HUES6 (cell line): ENCODE measurements around the gene TBC1D22A.

Experiments used
- H3K27ac ChIP-seq: 2 replicates; pipeline ENCODE4 v1.7.0; 2013; ENCODE audit warnings: low read depth, mild to moderate bottlenecking, low read length, inconsistent platforms
- H3K27me3 ChIP-seq: 2 replicates; pipeline ENCODE4 v1.6.1; 2013; ENCODE audit warnings: low read length; ENCODE audit not compliant: control insufficient read depth, insufficient read depth
- H3K36me3 ChIP-seq: 2 replicates; pipeline ENCODE4 v1.6.1; 2013; ENCODE audit warnings: low read length; ENCODE audit not compliant: control insufficient read depth, insufficient read depth
- H3K4me1 ChIP-seq: 2 replicates; pipeline ENCODE4 v1.6.1; 2013; ENCODE audit warnings: low read length; ENCODE audit not compliant: control insufficient read depth, insufficient read depth
- H3K4me3 ChIP-seq: 2 replicates; pipeline ENCODE4 v1.5.1; 2013; ENCODE audit warnings: low read depth, low read length
- H3K9ac ChIP-seq: one replicate; pipeline ENCODE4 v1.6.1; 2013; ENCODE audit warnings: mild to moderate bottlenecking, low read length
- H3K9me3 ChIP-seq: 2 replicates; pipeline ENCODE4 v1.6.1; 2013; ENCODE audit warnings: low read depth, low read length; ENCODE audit not compliant: control insufficient read depth, insufficient read depth

The TBC1D22A gene

DNA sequence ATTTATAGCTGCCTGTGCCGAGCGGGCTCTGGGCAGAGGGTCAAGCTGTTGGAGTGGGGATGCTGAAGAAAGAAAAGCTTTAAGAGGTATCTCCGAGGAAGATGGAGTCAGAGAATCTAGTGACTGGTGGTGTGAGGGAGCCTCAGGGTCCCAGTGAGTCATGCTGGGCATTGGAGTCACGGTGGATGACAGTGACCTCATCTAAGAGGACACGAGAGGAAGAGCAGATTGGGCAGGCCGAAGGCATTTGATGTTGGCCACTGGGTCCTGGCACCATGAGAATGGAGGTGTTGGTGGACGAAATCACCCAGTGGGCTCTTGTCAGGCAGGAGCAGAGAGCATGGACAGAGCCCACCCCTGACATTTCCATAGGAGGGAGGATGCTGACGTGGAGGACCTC, 68.4 kb downstream of the TBC1D22A start:
- Histone ChIP-seq H3K9ac (no peak overlapping the region), H3K27ac (no peak overlapping the region)

DNA sequence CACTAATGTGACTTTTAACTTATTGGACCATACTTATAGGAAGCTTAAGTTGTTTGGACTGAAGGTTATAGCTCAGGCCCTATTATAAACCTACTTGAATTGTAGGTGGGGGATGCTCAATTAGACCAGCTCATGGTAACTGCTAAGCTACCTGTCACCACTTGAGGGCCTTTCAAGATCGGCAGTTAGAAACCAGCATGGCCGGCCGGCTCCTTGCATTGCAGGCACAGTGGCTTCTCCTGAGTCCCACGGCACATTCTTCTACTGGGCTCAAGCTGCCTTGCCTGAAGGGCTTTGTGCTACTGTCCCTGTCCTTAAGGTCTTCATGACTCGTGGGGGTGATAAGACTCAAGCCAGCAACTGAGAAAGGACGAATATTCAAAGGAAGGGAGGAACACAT, 70.8 kb downstream of the TBC1D22A start:
- H3K27me3 ChIP-seq, result no peaks in the 10 kb centered on the region
- peaks cover 21% of the 10 kb centered on the region for H3K4me1 ChIP-seq
- no peak overlapping the region for H3K9ac ChIP-seq
- H3K9me3 ChIP-seq, result peaks cover 21% of the 10 kb centered on the region
- peaks cover 13% of the 10 kb centered on the region; the same call in 1 of the 2 replicates for H3K36me3 ChIP-seq
- no peak overlapping the region for H3K4me3 ChIP-seq
- no peak overlapping the region for H3K27ac ChIP-seq

More for the DNA sequence above, 68.4 kb downstream of the TBC1D22A start:
- Histone ChIP-seq H3K36me3 (peaks cover 16% of the 10 kb centered on the region; the same call in 1 of the 2 replicates), H3K27me3 (no peaks in the 10 kb centered on the region), H3K9me3 (peaks cover 16% of the 10 kb centered on the region), H3K4me3 (no peak overlapping the region), H3K4me1 (peaks cover 21% of the 10 kb centered on the region)

DNA sequence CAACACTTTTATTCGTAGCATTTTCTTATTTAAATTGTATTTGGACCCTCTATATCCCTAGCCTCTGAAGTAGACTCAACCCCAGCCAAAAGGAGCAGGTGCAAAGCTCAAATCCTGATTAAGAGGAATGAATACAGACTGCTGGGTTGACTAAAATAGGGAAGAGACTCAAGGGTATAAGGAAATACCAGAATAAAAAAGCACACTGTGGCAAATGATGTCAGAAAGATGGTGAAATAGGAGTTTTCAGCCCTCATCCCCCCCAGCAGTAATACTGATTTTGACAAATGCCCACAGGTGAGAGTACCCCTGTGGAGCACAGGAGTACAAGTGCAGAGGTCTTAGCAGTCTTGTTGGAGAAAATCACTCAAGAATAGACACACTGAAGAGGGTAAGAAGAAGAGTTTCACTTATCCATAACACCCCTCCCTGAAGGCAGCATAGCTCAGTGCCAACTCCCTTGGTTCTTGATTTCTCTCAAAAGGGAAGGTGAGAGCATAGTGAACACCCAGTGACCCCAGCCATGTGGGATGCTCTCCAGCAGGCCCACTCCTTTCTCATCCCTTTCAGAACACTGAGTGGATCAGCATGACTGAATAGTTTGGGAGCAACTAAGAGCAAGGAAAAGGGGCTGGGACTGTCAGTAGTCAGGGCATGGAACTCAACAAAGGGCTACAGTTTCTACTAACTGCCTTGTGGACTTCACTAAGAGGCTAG, 71.7 kb downstream of the TBC1D22A start:
- Histone ChIP-seq H3K4me1 (peaks cover 12% of the 10 kb centered on the region), H3K36me3 (peaks cover 9% of the 10 kb centered on the region; the same call in 1 of the 2 replicates), H3K27me3 (no peaks in the 10 kb centered on the region), H3K4me3 (no peak overlapping the region), H3K9me3 (peaks cover 24% of the 10 kb centered on the region), H3K9ac (no peak overlapping the region), H3K27ac (no peak overlapping the region)

DNA sequence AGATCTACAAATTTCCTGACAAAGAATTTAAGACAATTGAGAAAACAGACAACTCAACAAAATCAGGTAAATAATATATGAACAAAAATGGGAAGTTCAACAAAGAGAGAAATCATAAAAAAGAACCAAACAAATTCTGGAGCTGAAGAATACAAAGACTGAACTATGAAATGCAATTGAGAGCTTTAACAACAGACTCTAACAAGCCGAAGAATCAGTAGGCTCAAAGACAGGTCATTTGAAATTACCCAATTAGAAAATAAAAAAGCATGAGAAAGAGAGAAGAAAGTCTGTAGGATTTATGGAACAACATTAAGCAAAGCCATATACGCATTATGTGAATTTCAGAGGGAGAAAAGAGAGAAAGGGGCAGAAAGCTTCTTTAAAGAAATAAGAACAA, 72.8 kb downstream of the TBC1D22A start:
- H3K4me3 ChIP-seq, result no peak overlapping the region
- peaks cover 9% of the 10 kb centered on the region; the same call in 1 of the 2 replicates for H3K36me3 ChIP-seq
- peaks cover 24% of the 10 kb centered on the region for H3K9me3 ChIP-seq
- H3K27me3 ChIP-seq, result no peaks in the 10 kb centered on the region
- H3K9ac ChIP-seq, result no peak overlapping the region
- H3K27ac ChIP-seq, result no peak overlapping the region
- H3K4me1 ChIP-seq, result 0 out of 2 replicates have a peak, but pooled peaks cover under 1% of the 10 kb centered on the region

DNA sequence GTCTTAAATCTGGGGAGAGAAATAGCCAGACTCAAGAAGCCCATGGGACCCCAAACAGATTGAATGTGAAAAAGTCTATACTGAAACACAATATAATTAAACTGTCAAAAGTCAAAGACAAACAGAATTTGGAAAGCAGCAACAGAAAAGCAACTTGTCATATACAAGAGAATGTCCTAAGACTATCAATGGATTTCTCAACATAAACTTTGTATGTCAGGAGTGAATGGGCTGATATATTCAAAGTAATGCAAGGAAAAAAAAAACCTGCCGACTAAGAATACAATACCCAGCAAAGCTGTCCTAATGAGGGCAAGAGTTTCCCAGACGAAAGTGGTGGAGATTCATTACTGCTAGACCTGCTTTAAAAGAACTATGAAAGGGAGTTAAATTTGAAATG, 73.2 kb downstream of the TBC1D22A start:
- no peaks in the 10 kb centered on the region for H3K4me1 ChIP-seq
- H3K4me3 ChIP-seq, result no peak overlapping the region
- H3K9ac ChIP-seq, result no peak overlapping the region
- H3K36me3 ChIP-seq, result peaks cover 9% of the 10 kb centered on the region; the same call in 1 of the 2 replicates
- H3K27ac ChIP-seq, result no peak overlapping the region
- peaks cover 24% of the 10 kb centered on the region for H3K9me3 ChIP-seq
- H3K27me3 ChIP-seq, result no peaks in the 10 kb centered on the region

DNA sequence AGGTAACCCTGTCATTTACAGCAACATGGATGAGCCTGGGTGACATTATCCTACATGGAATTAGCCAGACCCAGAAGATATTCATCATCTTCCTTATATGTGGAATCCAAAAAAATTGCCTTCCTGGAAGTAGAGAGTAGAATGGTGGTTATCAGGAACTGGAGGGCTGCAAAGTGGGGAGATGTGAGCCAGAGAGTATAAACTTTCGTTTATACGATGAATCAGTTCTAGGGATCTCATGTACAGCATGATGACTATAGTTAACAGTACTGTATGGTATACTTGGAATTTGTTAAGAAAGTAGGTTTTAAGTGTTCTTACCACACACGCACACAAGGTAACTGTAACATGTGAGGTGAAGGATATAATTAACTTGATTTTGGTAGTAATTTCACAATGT, 79.1 kb downstream of the TBC1D22A start:
- no peak overlapping the region for H3K9ac ChIP-seq
- no peaks in the 10 kb centered on the region for H3K27me3 ChIP-seq
- H3K9me3 ChIP-seq, result peaks cover 3% of the 10 kb centered on the region; the same call in 1 of the 2 replicates
- H3K36me3 ChIP-seq, result no peaks in the 10 kb centered on the region
- H3K27ac ChIP-seq, result no peak overlapping the region
- H3K4me1 ChIP-seq, result peaks cover 9% of the 10 kb centered on the region; the same call in 1 of the 2 replicates
- no peak overlapping the region for H3K4me3 ChIP-seq

DNA sequence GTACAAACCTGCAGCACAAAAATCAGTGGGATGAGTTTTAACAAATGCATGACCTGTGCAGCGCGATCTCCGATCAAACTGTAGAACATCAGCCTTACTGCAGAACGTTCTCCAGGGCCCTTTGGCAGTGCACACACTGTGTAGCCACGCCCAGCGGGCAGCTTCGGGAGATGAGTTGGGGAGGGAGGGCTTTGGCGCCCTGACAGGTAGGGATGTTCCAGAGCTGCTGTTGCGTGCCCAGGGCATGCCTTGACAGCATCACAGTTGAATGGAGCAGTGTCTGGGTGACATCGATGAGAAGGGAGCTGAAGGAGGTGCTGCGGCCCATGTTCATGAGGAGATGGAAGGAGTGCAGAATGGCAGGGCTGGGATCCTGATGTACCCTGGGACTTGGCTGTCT, 80.2 kb downstream of the TBC1D22A start:
- H3K9ac ChIP-seq, result no peak overlapping the region
- H3K4me3 ChIP-seq, result no peak overlapping the region
- peaks cover 9% of the 10 kb centered on the region; the same call in 1 of the 2 replicates for H3K4me1 ChIP-seq
- H3K27me3 ChIP-seq, result no peaks in the 10 kb centered on the region
- H3K36me3 ChIP-seq, result no peaks in the 10 kb centered on the region
- H3K27ac ChIP-seq, result no peak overlapping the region
- H3K9me3 ChIP-seq, result peaks cover 3% of the 10 kb centered on the region; the same call in 1 of the 2 replicates

DNA sequence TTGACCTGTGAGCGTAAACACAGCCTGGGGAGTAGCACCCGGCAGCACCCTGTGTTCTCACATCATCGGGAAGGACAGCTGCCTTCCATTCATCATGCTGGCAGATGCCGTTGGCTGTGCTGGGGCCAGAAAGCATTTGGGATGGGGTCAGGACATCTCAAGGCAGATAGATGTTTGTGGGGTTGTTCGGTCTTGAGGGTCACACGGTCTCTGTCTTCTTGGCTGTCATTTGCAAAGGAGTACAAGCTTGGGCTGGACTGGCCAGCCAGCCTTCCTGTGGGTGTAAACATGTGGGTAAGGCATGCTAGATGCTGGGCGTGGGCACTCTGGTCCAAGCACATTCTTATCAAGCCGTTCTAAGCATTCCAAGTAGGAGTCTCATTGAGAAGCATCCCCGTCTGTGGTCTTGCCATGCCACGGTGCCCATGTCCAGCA, 81.4 kb downstream of the TBC1D22A start:
- H3K27ac ChIP-seq, result no peak overlapping the region
- no peak overlapping the region for H3K4me3 ChIP-seq
- no peaks in the 10 kb centered on the region for H3K36me3 ChIP-seq
- peaks cover 2% of the 10 kb centered on the region; the same call in 1 of the 2 replicates for H3K9me3 ChIP-seq
- no peak overlapping the region for H3K9ac ChIP-seq
- peaks cover 9% of the 10 kb centered on the region; the same call in 1 of the 2 replicates for H3K4me1 ChIP-seq
- H3K27me3 ChIP-seq, result no peaks in the 10 kb centered on the region

DNA sequence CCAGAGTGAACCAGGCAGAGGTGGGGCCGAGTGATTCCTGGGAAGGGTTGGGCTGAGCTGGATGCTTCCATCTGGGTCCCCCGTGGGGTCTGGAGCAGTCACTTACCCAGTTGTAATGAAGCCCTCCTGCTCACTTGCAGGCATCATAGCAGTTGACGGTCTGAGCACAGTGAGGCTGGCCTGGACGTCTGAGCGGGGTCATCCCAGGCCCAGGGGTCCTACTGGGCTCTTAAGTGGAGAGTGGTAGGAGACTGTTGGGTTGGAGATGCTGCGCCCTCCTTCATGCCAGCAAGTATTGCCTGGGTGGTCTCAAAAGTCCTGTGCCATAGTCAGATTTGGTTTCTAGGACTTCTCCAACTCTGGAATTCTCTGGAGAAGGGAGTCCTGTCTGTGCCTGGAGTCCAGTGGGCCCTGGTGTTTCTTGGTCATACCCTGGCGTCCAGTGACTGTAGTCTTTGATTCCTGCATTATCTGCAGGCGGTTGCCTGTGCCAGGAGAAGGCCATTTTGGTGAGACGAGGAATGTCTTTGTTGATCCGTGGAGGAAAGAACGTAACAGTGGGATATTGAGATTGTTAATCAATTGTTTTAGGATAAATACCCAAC, 82.3 kb downstream of the TBC1D22A start:
- no peaks in the 10 kb centered on the region for H3K9me3 ChIP-seq
- H3K27ac ChIP-seq, result no peak overlapping the region
- H3K36me3 ChIP-seq, result no peaks in the 10 kb centered on the region
- no peak overlapping the region for H3K4me3 ChIP-seq
- peaks cover 9% of the 10 kb centered on the region for H3K4me1 ChIP-seq
- H3K9ac ChIP-seq, result no peak overlapping the region
- no peaks in the 10 kb centered on the region for H3K27me3 ChIP-seq

DNA sequence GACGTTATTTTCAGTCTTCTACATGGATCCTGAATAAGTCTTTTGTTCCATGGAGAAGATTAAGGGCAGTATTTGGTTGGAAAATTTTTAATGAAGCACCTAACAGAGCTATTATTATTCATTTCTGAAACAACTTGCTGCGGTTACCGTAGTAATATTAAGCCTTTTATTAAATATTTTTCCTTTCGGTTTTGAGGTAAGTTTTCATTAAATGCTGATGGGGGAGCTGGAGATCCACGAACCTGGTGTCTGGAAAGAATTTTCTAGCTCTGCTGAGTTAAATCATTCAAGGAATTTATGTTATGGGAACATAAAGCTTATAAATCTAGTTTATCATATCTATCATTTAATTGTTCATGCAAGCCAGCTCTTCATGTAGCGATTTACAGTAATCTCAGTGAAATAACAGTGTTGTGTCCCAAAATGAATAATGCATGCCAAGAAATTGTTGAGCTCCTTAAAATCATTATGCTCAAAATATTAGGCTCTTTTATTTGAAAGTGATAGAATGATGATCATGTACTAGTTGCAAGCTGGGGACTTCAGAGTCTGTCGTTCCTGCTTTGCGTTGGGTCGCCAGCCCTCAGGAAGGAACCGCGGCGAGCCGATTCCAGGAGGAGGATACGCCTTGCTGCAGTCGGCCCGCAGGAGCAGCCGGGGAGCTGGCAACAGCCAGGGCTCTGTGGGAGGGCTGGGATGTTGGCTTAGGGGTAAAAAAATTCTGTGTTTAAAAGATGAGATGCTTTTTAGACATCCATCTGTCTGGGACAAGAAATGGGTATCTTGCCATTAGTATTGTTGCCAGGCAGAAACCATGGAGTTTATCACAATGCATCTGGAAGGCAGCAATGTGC, 83.1 kb downstream of the TBC1D22A start:
- Histone ChIP-seq H3K4me3 (no peak overlapping the region), H3K9ac (no peak overlapping the region)

More for the DNA sequence above, 83.1 kb downstream of the TBC1D22A start:
- no peaks in the 10 kb centered on the region for H3K9me3 ChIP-seq
- H3K27ac ChIP-seq, result no peak overlapping the region
- no peaks in the 10 kb centered on the region for H3K27me3 ChIP-seq
- peaks cover 9% of the 10 kb centered on the region for H3K4me1 ChIP-seq
- H3K36me3 ChIP-seq, result no peaks in the 10 kb centered on the region
